NCI-H187 (cell line): ENCODE data around the gene HOXD9.

Experiments used
- DNase-seq, 2 experiments: peaks; one replicate each; lab custom pipeline; 2025; lab: John Stamatoyannopoulos, UW

Gene HOXD9

GRCh38 chr2:176122683-176123410 is at the start of gene HOXD9:
HOXD9 (plus strand) TSS chr2:176122719; CDS start chr2:176122769, 50 bp downstream.
- DNase-seq, result no peak

- DNase-seq, result no peak
Observed at GRCh38 chr2:176072951-176073904, 49.3 kb upstream of the HOXD9 start.

- DNase-seq, result no peak
Observed at GRCh38 chr2:176074919-176075425, 47.5 kb upstream of the HOXD9 start.

GRCh38 chr2:176075481-176075880 is 47.0 kb upstream of the HOXD9 start:
- DNase-seq, result no peak

- no peak for DNase-seq
Observed at GRCh38 chr2:176076063-176076462, 46.5 kb upstream of the HOXD9 start.

- DNase-seq, result no peak
Observed at GRCh38 chr2:176076796-176077195, 45.7 kb upstream of the HOXD9 start.

- DNase-seq, result peak in 1 of 2 experiments; percentile 35
Observed at GRCh38 chr2:176078541-176079284, 43.8 kb upstream of the HOXD9 start.

- no peak for DNase-seq
Observed at GRCh38 chr2:176079285-176079830, 43.2 kb upstream of the HOXD9 start.

GRCh38 chr2:176079831-176080539 is 42.5 kb upstream of the HOXD9 start:
- DNase-seq, result peak; percentile 30 to 41

GRCh38 chr2:176080540-176081375 is 41.8 kb upstream of the HOXD9 start:
- no peak for DNase-seq

GRCh38 chr2:176081376-176081836 is 41.1 kb upstream of the HOXD9 start:
- no peak for DNase-seq

- DNase-seq, result no peak
Observed at GRCh38 chr2:176081837-176082524, 40.5 kb upstream of the HOXD9 start.

- no peak for DNase-seq
Observed at GRCh38 chr2:176082525-176082823, 40.0 kb upstream of the HOXD9 start.

- DNase-seq, result no peak
Observed at GRCh38 chr2:176082824-176083751, 39.4 kb upstream of the HOXD9 start.

- DNase-seq, result no peak
Observed at GRCh38 chr2:176083796-176084261, 38.7 kb upstream of the HOXD9 start, which contains the start of gene EVX2. EVX2 (minus strand) TSS chr2:176083962; CDS start chr2:176083776, 186 bp downstream.

- DNase-seq, result no peak
Observed at GRCh38 chr2:176084611-176085119, 37.9 kb upstream of the HOXD9 start.

- DNase-seq, result no peak
Observed at GRCh38 chr2:176085120-176085788, 37.3 kb upstream of the HOXD9 start.
